Measurements from ENCODE around the gene FKBP1A.
"Not testable (repeated sequence)": the region's sequence is repeated elsewhere in the genome, so short reads cannot be mapped to it uniquely, and the experiment has no call there.

Gene FKBP1A

GRCh38 chr20:1415667-1416468 is 23.0 kb upstream of the FKBP1A start:
- DNase-seq (ENCODE audit: low read depth), result no peak

GRCh38 chr20:1414982-1415381 is 22.1 kb upstream of the FKBP1A start:
- no peak for DNase-seq (ENCODE audit: low read depth)

- DNase-seq (ENCODE audit: low read depth), result no peak
These were observed 12.9 kb upstream of the FKBP1A start for GRCh38 chr20:1405801-1406200.

GRCh38 chr20:1403624-1404023 is 10.8 kb upstream of the FKBP1A start:
- DNase-seq (ENCODE audit: low read depth), result no peak

GRCh38 chr20:1402149-1402548 is 9.3 kb upstream of the FKBP1A start:
- DNase-seq (ENCODE audit: low read depth), result no peak

GRCh38 chr20:1401451-1401907 is 8.6 kb upstream of the FKBP1A start:
- DNase-seq (ENCODE audit: low read depth), result no peak

- DNase-seq (ENCODE audit: low read depth), result not testable (repeated sequence)
These were observed 7.0 kb upstream of the FKBP1A start for GRCh38 chr20:1399678-1400366.

GRCh38 chr20:1398185-1398584 is 5.3 kb upstream of the FKBP1A start:
- DNase-seq (ENCODE audit: low read depth), result not testable (repeated sequence)

GRCh38 chr20:1397710-1398109 is 4.9 kb upstream of the FKBP1A start:
- no peak for DNase-seq (ENCODE audit: low read depth)

GRCh38 chr20:1396702-1397101 is 3.8 kb upstream of the FKBP1A start:
- no peak for DNase-seq (ENCODE audit: low read depth)

- no peak for DNase-seq (ENCODE audit: low read depth)
These were observed 3.4 kb upstream of the FKBP1A start for GRCh38 chr20:1396264-1396663.

- DNase-seq (ENCODE audit: low read depth), result no peak
These were observed 1.8 kb upstream of the FKBP1A start for GRCh38 chr20:1394686-1395085.

- no peak for DNase-seq (ENCODE audit: low read depth)
These were observed 641 bp upstream of the FKBP1A start for GRCh38 chr20:1393507-1393882.

GRCh38 chr20:1392443-1392692 is 486 bp downstream of the FKBP1A start:
- DNase-seq (ENCODE audit: low read depth), result no peak

- DNase-seq (ENCODE audit: low read depth), result no peak
These were observed 1.0 kb downstream of the FKBP1A start for GRCh38 chr20:1391640-1392442.

- DNase-seq (ENCODE audit: low read depth), result no peak
These were observed 2.1 kb downstream of the FKBP1A start for GRCh38 chr20:1390581-1391403.

GRCh38 chr20:1389703-1390580 is 2.9 kb downstream of the FKBP1A start:
- DNase-seq (ENCODE audit: low read depth), result no peak

GRCh38 chr20:1388741-1389483 is 3.9 kb downstream of the FKBP1A start:
- no peak for DNase-seq (ENCODE audit: low read depth)

- no peak for DNase-seq (ENCODE audit: low read depth)
These were observed 4.6 kb downstream of the FKBP1A start for GRCh38 chr20:1388253-1388652.

GRCh38 chr20:1386323-1386722 is 6.5 kb downstream of the FKBP1A start:
- no peak for DNase-seq (ENCODE audit: low read depth)
